ENCODE data around the gene NAP1L3. TPM values are rescaled to one million over a fixed set of nuclear protein-coding genes. Genes with fewer than 3 reads are reported as not detected.

Gene NAP1L3
- total RNA-seq (2021; ENCODE audit: unreplicated experiment) (not detected), Bru-seq, nascent RNA (not detected), BruChase-seq, experiment 1, labeled RNA remaining after a 6-hour chase (not detected), BruChase-seq, experiment 2, labeled RNA remaining after a 2-hour chase (not detected)
- polyA plus RNA-seq (2012) = not detected in 2 replicates
- long read RNA-seq = 0 reads

GRCh38 chrX:93673056-93673868, at the start of gene NAP1L3:
NAP1L3 (minus strand) TSS chrX:93673578; CDS start chrX:93673304, 274 bp downstream.
- ATAC-seq (no peak), DNase-seq (ENCODE audit: low read depth, low spot score) (no peak)
- Histone ChIP-seq H3K27ac (ENCODE audit: low read depth, low read length) (no peak within 1 kb of the TSS), H2AFZ (ENCODE audit: low read depth, low read length, poor library complexity, severe bottlenecking) (no peak within 1 kb of the TSS), H3K9ac (ENCODE audit: low read length) (no peak within 1 kb of the TSS), H3K4me3 (replicated peaks in 1 of 2; ENCODE audit: low read depth in 1 of 2, low read length in 2 of 2) (no peak within 1 kb of the TSS), H3K36me3 (ENCODE audit: control insufficient read depth in 1 of 2, insufficient read depth in 2 of 2, low read length in 2 of 2) (no peaks in the 10 kb centered on the region), H3K79me2 (ENCODE audit: insufficient read depth, low read length) (no peaks in the 10 kb centered on the region), H3K9me2 (ENCODE audit: insufficient read depth) (no peaks in the 10 kb centered on the region), H3K4me2 (ENCODE audit: low read length) (no peak within 1 kb of the TSS), H3K27me3 (ENCODE audit: insufficient read depth, low read length) (no peaks in the 10 kb centered on the region), H3K4me1 (ENCODE audit: control insufficient read depth in 1 of 2, insufficient read depth in 2 of 2, low read length in 2 of 2) (no peaks in the 10 kb centered on the region), H4K20me1 (ENCODE audit: insufficient read depth) (no peaks in the 10 kb centered on the region), H3K9me3 (ENCODE audit: control insufficient read depth in 1 of 2, insufficient read depth in 1 of 2, low read depth in 1 of 2, low read length in 2 of 2) (no peaks in the 10 kb centered on the region; a peak in 1 of 4 replicates)
- CTCF ChIA-PET = no interaction called here
- RAD21 ChIA-PET (ENCODE audit: low non-redundant PET in 1 of 2, low total read pairs in 2 of 2, uncharacterized antibody in 2 of 2, unreplicated experiment in 2 of 2) = no interaction called here
- TF ChIP-seq, protein P1, sequence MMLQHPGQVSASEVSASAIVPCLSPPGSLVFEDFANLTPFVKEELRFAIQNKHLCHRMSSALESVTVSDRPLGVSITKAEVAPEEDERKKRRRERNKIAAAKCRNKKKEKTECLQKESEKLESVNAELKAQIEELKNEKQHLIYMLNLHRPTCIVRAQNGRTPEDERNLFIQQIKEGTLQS (IDR thresholded peaks at IDR 0.05) = no peak
- no TSS peak for BruUV-seq (replicated peaks)
- intact Hi-C loops (cut with micrococcal nuclease) = no loop called here
- POLR2A ChIA-PET = no interaction called here

- Histone ChIP-seq H3K9me2 (ENCODE audit: insufficient read depth) (no peaks in the 10 kb centered on the region), H3K79me2 (ENCODE audit: insufficient read depth, low read length) (no peaks in the 10 kb centered on the region), H3K27me3 (ENCODE audit: insufficient read depth, low read length) (no peaks in the 10 kb centered on the region), H4K20me1 (ENCODE audit: insufficient read depth) (no peaks in the 10 kb centered on the region), H3K9ac (ENCODE audit: low read length) (no peak overlapping the region), H3K9me3 (ENCODE audit: control insufficient read depth in 1 of 2, insufficient read depth in 1 of 2, low read depth in 1 of 2, low read length in 2 of 2) (no peaks in the 10 kb centered on the region), H3K27ac (ENCODE audit: low read depth, low read length) (no peak overlapping the region), H3K4me3 (replicated peaks in 1 of 2; ENCODE audit: low read depth in 1 of 2, low read length in 2 of 2) (no peak overlapping the region), H3K36me3 (ENCODE audit: control insufficient read depth in 1 of 2, insufficient read depth in 2 of 2, low read length in 2 of 2) (no peaks in the 10 kb centered on the region), H3K4me2 (ENCODE audit: low read length) (no peak overlapping the region), H2AFZ (ENCODE audit: low read depth, low read length, poor library complexity, severe bottlenecking) (no peak overlapping the region), H3K4me1 (ENCODE audit: control insufficient read depth in 1 of 2, insufficient read depth in 2 of 2, low read length in 2 of 2) (no peaks in the 10 kb centered on the region)
- ATAC-seq (no peak), DNase-seq (ENCODE audit: low read depth, low spot score) (no peak)
- no TSS peak for BruUV-seq (replicated peaks)
- POLR2A ChIA-PET = no interaction called here
- TF ChIP-seq SP1 (IDR thresholded peaks at IDR 0.05; ENCODE audit: low read depth) = no peak
- no peak for TF ChIP-seq SRF (IDR thresholded peaks at IDR 0.05; ENCODE audit: low read depth)
- TF ChIP-seq CBX3 (IDR thresholded peaks at IDR 0.05; ENCODE audit: low read depth) = no peak
- TF ChIP-seq POLR2AphosphoS5 (IDR thresholded peaks at IDR 0.05; ENCODE audit: low read depth, low read length) = no peak
- no peak for TF ChIP-seq YY1 (IDR thresholded peaks at IDR 0.05; ENCODE audit: extremely low read depth, insufficient replicate concordance, low read depth, low read length)
- no peak for TF ChIP-seq ELF1 (IDR thresholded peaks at IDR 0.05; ENCODE audit: borderline replicate concordance, low read depth)
- TF ChIP-seq REST (IDR thresholded peaks at IDR 0.05; ENCODE audit: low read depth) = no peak
- no peak for TF ChIP-seq JUND (IDR thresholded peaks at IDR 0.05)
- no peak for TF ChIP-seq EZH2phosphoT487 (IDR thresholded peaks at IDR 0.05; ENCODE audit: borderline replicate concordance)
- TF ChIP-seq FOSL1 (IDR thresholded peaks at IDR 0.05; ENCODE audit: low read depth) = no peak
- TF ChIP-seq, protein P2, sequence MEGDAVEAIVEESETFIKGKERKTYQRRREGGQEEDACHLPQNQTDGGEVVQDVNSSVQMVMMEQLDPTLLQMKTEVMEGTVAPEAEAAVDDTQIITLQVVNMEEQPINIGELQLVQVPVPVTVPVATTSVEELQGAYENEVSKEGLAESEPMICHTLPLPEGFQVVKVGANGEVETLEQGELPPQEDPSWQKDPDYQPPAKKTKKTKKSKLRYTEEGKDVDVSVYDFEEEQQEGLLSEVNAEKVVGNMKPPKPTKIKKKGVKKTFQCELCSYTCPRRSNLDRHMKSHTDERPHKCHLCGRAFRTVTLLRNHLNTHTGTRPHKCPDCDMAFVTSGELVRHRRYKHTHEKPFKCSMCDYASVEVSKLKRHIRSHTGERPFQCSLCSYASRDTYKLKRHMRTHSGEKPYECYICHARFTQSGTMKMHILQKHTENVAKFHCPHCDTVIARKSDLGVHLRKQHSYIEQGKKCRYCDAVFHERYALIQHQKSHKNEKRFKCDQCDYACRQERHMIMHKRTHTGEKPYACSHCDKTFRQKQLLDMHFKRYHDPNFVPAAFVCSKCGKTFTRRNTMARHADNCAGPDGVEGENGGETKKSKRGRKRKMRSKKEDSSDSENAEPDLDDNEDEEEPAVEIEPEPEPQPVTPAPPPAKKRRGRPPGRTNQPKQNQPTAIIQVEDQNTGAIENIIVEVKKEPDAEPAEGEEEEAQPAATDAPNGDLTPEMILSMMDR (IDR thresholded peaks at IDR 0.05 in 2 of 3, conservative IDR thresholded peaks at IDR 0.05 in 1 of 3; ENCODE audit: borderline replicate concordance in 1 of 3, insufficient read depth in 1 of 3, low read depth in 2 of 3, low read length in 2 of 3) = no peak
- no peak for TF ChIP-seq POLR2A (IDR thresholded peaks at IDR 0.05; ENCODE audit: borderline replicate concordance, extremely low read depth, insufficient read depth, insufficient read length)
- no peak for TF ChIP-seq EZH2 (IDR thresholded peaks at IDR 0.05)
- RAD21 ChIA-PET (ENCODE audit: low non-redundant PET in 1 of 2, low total read pairs in 2 of 2, uncharacterized antibody in 2 of 2, unreplicated experiment in 2 of 2) = no interaction called here
- CTCF ChIA-PET = no interaction called here
- intact Hi-C loops (cut with micrococcal nuclease) = no loop called here
Observed at GRCh38 chrX:93711076-93711475, 37.7 kb upstream of the NAP1L3 start.
